GM13977 (cell line): ENCODE measurements around the gene RAD51B.

Experiments used
- DNase-seq: peaks from one replicate; pipeline ENCODE4 v3.0.0; 2012; ENCODE audit warnings: low spot score
- CTCF ChIP-seq: IDR thresholded peaks from 2 replicates; pipeline ENCODE4 v1.5.1; 2012; ENCODE audit warnings: mild to moderate bottlenecking, control low read depth; ENCODE audit not compliant: insufficient read depth; ENCODE audit errors: extremely low read depth, missing control alignments
- in situ Hi-C: fragments of 300-500 bp; cut with MboI; formaldehyde crosslinking; loops from one replicate; pipeline ENCODE4 v1.12.0; 2022; ENCODE audit warnings: low sequenced_read_pairs, low pct_unique_long_range_greater_than_20kb, mixed read lengths, inconsistent platforms; ENCODE audit not compliant: unreplicated experiment

The RAD51B gene

GRCh38 chr14:68546839-68547238 is 727.3 kb downstream of the RAD51B start:
- in situ Hi-C loops, result no loop called here
- DNase-seq, result no peak
- TF ChIP-seq CTCF, result no peak

- TF ChIP-seq CTCF, result no peak
- in situ Hi-C loops, result no loop called here
- DNase-seq, result no peak
Measured at GRCh38 chr14:68547305-68548193, 728.0 kb downstream of the RAD51B start.

- DNase-seq, result no peak
- TF ChIP-seq CTCF, result no peak
- in situ Hi-C loops, result no loop called here
Measured at GRCh38 chr14:68548194-68549076, 728.9 kb downstream of the RAD51B start.

- no peak for TF ChIP-seq CTCF
Measured at GRCh38 chr14:68550338-68550715, 730.7 kb downstream of the RAD51B start.

GRCh38 chr14:68551045-68551683 is 731.6 kb downstream of the RAD51B start:
- no peak for TF ChIP-seq CTCF
- in situ Hi-C loops, result no loop called here
- no peak for DNase-seq

More at GRCh38 chr14:68550338-68550715, 730.7 kb downstream of the RAD51B start:
- in situ Hi-C loops, result no loop called here
- DNase-seq, result no peak

- no peak for DNase-seq
- TF ChIP-seq CTCF, result no peak
- in situ Hi-C loops, result no loop called here
Measured at GRCh38 chr14:68552075-68552474, 732.5 kb downstream of the RAD51B start.
